K562 (cell line): ENCODE results near the gene SH3PXD2B. TPM values are rescaled to one million over a fixed set of nuclear protein-coding genes. Genes with fewer than 3 reads are reported as not detected.

Source experiments
- ATAC-seq: fragments of 200-7000 bp; cut with Tn5 transposase; 3 replicates; pipeline ENCODE4 v1.9.1; 2020; ENCODE audit warnings: moderate library complexity
- BruUV-seq: library from RNA; stranded (reverse); fragments of 400-500 nt; replicated peaks from 2 replicates; lab custom pipeline; 2021; lab: Mats Ljungman, UMichigan
- CTCF ChIA-PET: fragments of 300-600 bp; formaldehyde crosslinking; extraction: SDS; loops from one replicate; lab custom pipeline; 2021; ENCODE audit warnings: low intra/inter-chr PET ratio; lab: Yijun Ruan, JAX
- POLR2A ChIA-PET: fragments of 300-600, 350-650 bp; sonication (Branson Sonifier 250); formaldehyde crosslinking; extraction: SDS; loops from one replicate; lab custom pipeline; 2021; ENCODE audit warnings: antibody characterized with exemption, inconsistent platforms; lab: Yijun Ruan, JAX
- DNase-seq, 4 experiments: peaks; one replicate each; pipeline versions ENCODE4 v3.0.0 to v3.0.0-alpha.2; 2011 to 2018; ENCODE audit warnings: low spot score in 3 of 4, mixed read lengths in 3 of 4; ENCODE audit errors: extremely low read depth in 1 of 4
- FAIRE-seq: peaks from 2 replicates; lab custom pipeline; 2011; peaks lifted over from hg19 to GRCh38; lab: Jason Lieb, UNC
- H2AFZ ChIP-seq: 2 replicates; pipeline ENCODE4 v1.6.0; 2011; ENCODE audit warnings: low read depth, low read length, control low read depth, inconsistent platforms
- H3K27ac ChIP-seq: fragments of 200-600 bp; 3 replicates; pipeline ENCODE4 v1.8.0; 2011; ENCODE audit warnings: low read depth, mild to moderate bottlenecking, control low read depth, inconsistent platforms, low read length, moderate library complexity, mixed read lengths; ENCODE audit errors: extremely low read depth
- H3K27me3 ChIP-seq, 2 experiments: fragments of 300-600 bp in 1 of 2; 2 replicates in 1 of 2; 3 replicates in 1 of 2; pipeline versions ENCODE4 v1.6.0 to v1.8.0; 2011; ENCODE audit warnings: inconsistent platforms in 2 of 2, low read length in 2 of 2, mild to moderate bottlenecking in 1 of 2, mixed read lengths in 1 of 2, moderate library complexity in 1 of 2; ENCODE audit not compliant: control insufficient read depth in 2 of 2, insufficient read depth in 2 of 2
- H3K36me3 ChIP-seq: fragments of 300-600 bp; 3 replicates; pipeline ENCODE4 v1.8.0; 2011; ENCODE audit warnings: mild to moderate bottlenecking, low read length, inconsistent platforms; ENCODE audit not compliant: control insufficient read depth, insufficient read depth
- H3K4me1 ChIP-seq, 2 experiments: fragments of 200-600 bp in 1 of 2; replicated peaks in 1 of 2; 2 replicates in 1 of 2; 3 replicates in 1 of 2; pipeline versions ENCODE4 v1.5.1 to v1.8.0; 2011; ENCODE audit warnings: inconsistent platforms in 2 of 2, low read length in 2 of 2, mild to moderate bottlenecking in 1 of 2, mixed read lengths in 1 of 2, moderate library complexity in 1 of 2; ENCODE audit not compliant: control insufficient read depth in 2 of 2, insufficient read depth in 2 of 2
- H3K4me2 ChIP-seq: 2 replicates; pipeline ENCODE4 v1.6.1; 2011; ENCODE audit warnings: low read length, control low read depth, inconsistent platforms, mixed read lengths; ENCODE audit not compliant: insufficient read depth
- H3K4me3 ChIP-seq: fragments of 200-600 bp; sonication (generic), shearing (Covaris generic); 2 replicates; pipeline ENCODE4 v1.5.1; 2016; ENCODE audit warnings: control low read depth, inconsistent platforms
- H3K79me2 ChIP-seq: fragments of 200-600 bp; 3 replicates; pipeline ENCODE4 v1.8.0; 2011; ENCODE audit warnings: low read length, inconsistent platforms; ENCODE audit not compliant: control insufficient read depth, insufficient read depth
- H3K9ac ChIP-seq, 2 experiments: 2 replicates each; pipeline versions ENCODE4 v1.6.0 to v1.6.1; 2011; ENCODE audit warnings: low read depth in 2 of 2, low read length in 2 of 2, control low read depth in 1 of 2, inconsistent platforms in 1 of 2, mild to moderate bottlenecking in 1 of 2, mixed read lengths in 1 of 2; ENCODE audit not compliant: insufficient read depth in 1 of 2
- H3K9me1 ChIP-seq: one replicate; pipeline ENCODE4 v1.6.0; 2011; ENCODE audit warnings: inconsistent platforms, mild to moderate bottlenecking, low read length, moderate library complexity; ENCODE audit not compliant: control insufficient read depth, insufficient read depth
- H3K9me3 ChIP-seq: replicated peaks from 2 replicates; pipeline ENCODE4 v1.5.1; 2011; ENCODE audit warnings: low read depth, low read length, inconsistent platforms; ENCODE audit not compliant: control insufficient read depth, insufficient read depth
- H4K20me1 ChIP-seq: replicated peaks from 2 replicates; pipeline ENCODE4 v1.6.1; 2011; ENCODE audit warnings: low read length, inconsistent platforms, mixed read lengths; ENCODE audit not compliant: control insufficient read depth, insufficient read depth
- EP300 ChIP-seq: IDR thresholded peaks from 2 replicates; pipeline ENCODE4 v1.6.1; 2012; ENCODE audit warnings: low read length, improper control_type of control experiment
- HNRNPH1 ChIP-seq: fragments of 200-400 bp; formaldehyde crosslinking; optimal IDR thresholded peaks from 2 replicates; pipeline ENCODE3; 2017; ENCODE audit warnings: low read depth, mild to moderate bottlenecking, low read length, moderate library complexity
- HNRNPLL ChIP-seq: fragments of 200-400 bp; formaldehyde crosslinking; IDR thresholded peaks from 2 replicates; pipeline ENCODE4 v1.6.1; 2017; ENCODE audit warnings: low read length, low read depth, mild to moderate bottlenecking; ENCODE audit not compliant: poor library complexity, severe bottlenecking
- KAT7 ChIP-seq: sonication (generic); formaldehyde crosslinking; IDR thresholded peaks from 2 replicates; pipeline ENCODE4 v1.8.0; 2022; ENCODE audit warnings: missing genetic modification reagents, mild to moderate bottlenecking, borderline replicate concordance
- KLF1 ChIP-seq: fragments of 450-650 bp; IDR thresholded peaks from 2 replicates; pipeline ENCODE4 v1.6.1; 2016; ENCODE audit warnings: missing genetic modification characterization, missing compliant biosample characterization
- LCOR ChIP-seq: sonication (generic); formaldehyde crosslinking; IDR thresholded peaks from 2 replicates; pipeline ENCODE4 v1.8.0; 2022; ENCODE audit warnings: mild to moderate bottlenecking, missing genetic modification reagents
- MTA3 ChIP-seq: fragments of 450-650 bp; formaldehyde crosslinking; IDR thresholded peaks from 2 replicates; pipeline ENCODE4 v1.6.1; 2017; ENCODE audit warnings: mild to moderate bottlenecking, borderline replicate concordance
- NFRKB ChIP-seq: fragments of 450-650 bp; IDR thresholded peaks from 2 replicates; pipeline ENCODE4 v1.6.1; 2016; ENCODE audit warnings: low read depth
- PKNOX1 ChIP-seq: fragments of 450-650 bp; IDR thresholded peaks from 2 replicates; pipeline ENCODE4 v1.6.1; 2016
- RREB1 ChIP-seq: fragments of 250-450 bp; sonication (Bioruptor Pico); IDR thresholded peaks from 2 replicates; pipeline ENCODE4 v1.4.0; 2020
- TCF15 ChIP-seq: fragments of 250-450 bp; sonication (Bioruptor Pico); IDR thresholded peaks from 2 replicates; pipeline ENCODE4 v1.8.0; 2022; ENCODE audit warnings: moderate library complexity, mild to moderate bottlenecking, inconsistent platforms
- THRAP3 ChIP-seq: fragments of 450-650 bp; IDR thresholded peaks from 2 replicates; pipeline ENCODE4 v1.6.1; 2016; ENCODE audit warnings: mild to moderate bottlenecking, inconsistent platforms, borderline replicate concordance
- ZNF121 ChIP-seq: sonication (generic); formaldehyde crosslinking; conservative IDR thresholded peaks from 2 replicates; pipeline ENCODE4 v1.8.0; 2022; ENCODE audit warnings: missing genetic modification reagents
- ZNF507 ChIP-seq: conservative IDR thresholded peaks from 2 replicates; pipeline ENCODE4 v1.6.1; 2017; ENCODE audit warnings: missing genetic modification characterization, missing compliant biosample characterization
- ZNF57 ChIP-seq: fragments of 450-650 bp; formaldehyde crosslinking; IDR thresholded peaks from 2 replicates; pipeline ENCODE4 v1.4.0; 2020; ENCODE audit warnings: mild to moderate bottlenecking, moderate library complexity
- WGBS: fragments of 100-300 bp; shearing (Covaris generic); methylation state at CpG from one replicate; pipeline ENCODE4 v1.1.6; 2016; ENCODE audit warnings: low coverage, mixed read lengths; ENCODE audit not compliant: insufficient coverage; ENCODE audit errors: missing lambda C conversion rate; 5-methylcytosine and 5-hydroxymethylcytosine counted together
- in situ Hi-C: fragments of 300-500 bp; cut with MboI; formaldehyde crosslinking; loops from 4 replicates; pipeline ENCODE4 v1.15.0; 2018; ENCODE audit warnings: inconsistent platforms, mixed read lengths
- intact Hi-C: fragments of 100-400 bp; cut with micrococcal nuclease; formaldehyde crosslinking; loops from 2 replicates; pipeline ENCODE4 v1.14.2; 2022
- polyA plus RNA-seq, 8 experiments: library from polyadenylated mRNA; depleted of rRNA in 4 of 8; stranded (reverse) in 5 of 8; unstranded in 3 of 8; fragments of >200 nt; fragmentation: Nextera tagmentation in 2 of 8; fragmentation: Illumina TruSeq in 1 of 8; extraction: Ambion mirVana in 2 of 8; extraction: Trizol in 1 of 8; gene quantifications; 2 replicates each; pipeline versions ENCODE4 v1.2.1 to v1.2.3, GENCODE V29; 2011 to 2014; ENCODE audit warnings: inconsistent platforms in 1 of 8, missing spikeins in 1 of 8
- total RNA-seq, 7 experiments: library from RNA; depleted of rRNA in 6 of 7; stranded (reverse); fragments of >200 nt in 6 of 7; fragmentation: Illumina TruSeq in 2 of 7; extraction: Trizol in 2 of 7; gene quantifications; 2 replicates each; pipeline versions ENCODE4 v1.2.1 to v1.2.3, GENCODE V29; 2011 to 2021; ENCODE audit warnings: low replicate concordance in 1 of 7

Gene SH3PXD2B
- total and polyA plus RNA-seq, 9 of the 15 experiments (the other 6 are each of a cell fraction or from before 2014, with no cell fraction given) = 0.04 to 0.66 (median 0.19) TPM

DNA sequence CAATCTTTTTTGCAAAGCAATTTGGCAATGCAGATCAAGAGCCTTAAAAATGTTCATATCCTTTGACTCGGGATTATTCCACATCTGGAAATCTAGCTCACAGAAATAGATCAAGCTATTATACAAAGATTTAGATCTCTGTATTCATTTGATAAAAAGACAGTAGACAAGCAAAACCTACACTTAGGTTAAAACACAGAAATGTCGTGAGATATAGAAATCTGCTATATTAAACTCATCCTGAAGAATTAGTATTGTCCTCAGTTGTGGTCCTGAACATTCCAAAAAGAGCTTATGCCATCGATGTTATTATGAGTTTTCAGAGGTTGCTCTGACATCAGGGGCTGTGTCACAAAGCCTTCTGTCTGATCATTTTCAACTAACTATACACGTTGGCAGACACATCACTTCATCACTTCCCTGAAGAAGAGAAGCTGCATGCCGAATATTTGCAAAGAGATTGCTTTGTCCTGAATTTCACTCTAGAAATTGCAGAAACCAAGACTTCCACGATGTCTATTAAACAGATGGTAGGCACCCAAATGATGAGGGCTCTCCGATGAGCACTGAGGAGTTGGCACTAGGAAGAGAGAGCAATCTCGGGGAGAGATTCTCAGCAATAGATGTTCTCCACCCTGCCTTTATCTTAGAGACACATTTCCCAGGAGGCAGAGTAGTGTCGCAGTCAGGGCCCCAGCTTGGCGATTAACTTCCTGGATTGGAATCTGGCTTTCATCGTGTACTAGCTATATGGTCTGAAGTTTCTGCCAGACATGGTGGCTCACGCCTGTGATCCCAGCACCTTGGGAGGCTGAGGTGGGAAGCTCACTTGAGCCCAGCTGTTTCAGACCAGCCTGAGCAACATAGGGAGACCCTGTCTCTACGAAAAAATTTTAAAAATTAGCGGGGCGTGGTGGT lies 168.8 kb downstream of the SH3PXD2B start:
- intact Hi-C loops (no loop called here), in situ Hi-C loops (no loop called here)
- H2AFZ ChIP-seq = no peak overlapping the region
- peaks cover 2 to 16% of the 10 kb centered on the region in 2 experiments; a peak in 2 of 5 replicates for H3K4me1 ChIP-seq
- H3K9me1 ChIP-seq = no peaks in the 10 kb centered on the region
- peaks cover 11 to 33% of the 10 kb centered on the region in 2 experiments; a peak in 3 of 5 replicates for H3K27me3 ChIP-seq
- POLR2A ChIA-PET = no interaction called here
- no peak overlapping the region for H3K4me2 ChIP-seq
- no TSS peak for BruUV-seq
- DNase-seq (no peak), ATAC-seq (no peak), FAIRE-seq (no peak)
- H3K36me3 ChIP-seq = no peaks in the 10 kb centered on the region
- 8% methylated on average over 15 of the region's 15 CpGs for WGBS
- H3K27ac ChIP-seq = no peak overlapping the region
- TF ChIP-seq RREB1 (no peak), ZNF121 (CRISPR knock-in tag) (no peak), ZNF57 (CRISPR knock-in tag) (no peak), EP300 (no peak), ZNF507 (tag) (no peak), MTA3 (no peak), HNRNPLL (no peak), TCF15 (CRISPR knock-in tag) (no peak), PKNOX1 (no peak), THRAP3 (no peak), NFRKB (no peak), KLF1 (tag) (no peak), LCOR (no peak), HNRNPH1 (no peak), KAT7 (CRISPR knock-in tag) (no peak)
- CTCF ChIA-PET = no interaction called here
- no peak overlapping the region for H3K9ac ChIP-seq
- H3K79me2 ChIP-seq = no peaks in the 10 kb centered on the region
- H4K20me1 ChIP-seq = peaks cover 5% of the 10 kb centered on the region
- no peaks in the 10 kb centered on the region for H3K9me3 ChIP-seq
- H3K4me3 ChIP-seq = no peak overlapping the region
